Measurements from ENCODE around the gene DCAF8.

DNA sequence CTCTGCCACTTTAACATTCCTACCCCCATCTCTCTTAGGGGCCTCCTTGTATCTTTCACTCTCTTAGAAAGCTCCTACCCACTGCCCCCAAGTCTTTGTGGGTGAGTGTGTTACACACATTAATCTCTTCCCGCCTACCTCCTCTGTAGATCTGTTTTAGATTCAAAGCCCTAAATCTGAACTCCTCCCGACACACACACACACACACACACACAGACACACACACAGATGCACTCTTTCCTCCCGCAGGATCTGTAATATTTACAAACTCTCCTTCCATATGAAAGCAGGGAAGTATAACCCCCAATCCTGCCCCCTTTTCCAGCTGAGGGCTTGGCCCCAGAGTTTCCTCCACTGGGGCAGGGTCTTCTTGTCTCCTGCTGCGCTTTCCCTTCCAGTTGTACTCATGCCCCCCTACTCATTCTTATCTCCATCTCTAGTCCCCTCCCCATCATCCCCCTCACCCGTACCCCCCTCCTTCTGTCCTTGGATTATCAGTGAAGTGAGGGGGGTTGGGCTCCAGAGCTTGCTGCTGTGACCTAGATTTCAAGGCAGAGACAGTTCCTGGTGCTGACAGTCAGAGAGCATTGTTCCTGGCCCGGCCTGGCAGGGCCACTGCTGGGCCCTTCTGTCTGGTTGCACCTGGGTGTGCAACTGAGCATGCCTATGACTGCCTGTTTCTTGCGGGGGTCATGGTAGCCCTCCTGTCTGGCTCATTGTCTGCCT is 52.9 kb downstream of the DCAF8 start:
- TF ChIP-seq, protein P1, sequence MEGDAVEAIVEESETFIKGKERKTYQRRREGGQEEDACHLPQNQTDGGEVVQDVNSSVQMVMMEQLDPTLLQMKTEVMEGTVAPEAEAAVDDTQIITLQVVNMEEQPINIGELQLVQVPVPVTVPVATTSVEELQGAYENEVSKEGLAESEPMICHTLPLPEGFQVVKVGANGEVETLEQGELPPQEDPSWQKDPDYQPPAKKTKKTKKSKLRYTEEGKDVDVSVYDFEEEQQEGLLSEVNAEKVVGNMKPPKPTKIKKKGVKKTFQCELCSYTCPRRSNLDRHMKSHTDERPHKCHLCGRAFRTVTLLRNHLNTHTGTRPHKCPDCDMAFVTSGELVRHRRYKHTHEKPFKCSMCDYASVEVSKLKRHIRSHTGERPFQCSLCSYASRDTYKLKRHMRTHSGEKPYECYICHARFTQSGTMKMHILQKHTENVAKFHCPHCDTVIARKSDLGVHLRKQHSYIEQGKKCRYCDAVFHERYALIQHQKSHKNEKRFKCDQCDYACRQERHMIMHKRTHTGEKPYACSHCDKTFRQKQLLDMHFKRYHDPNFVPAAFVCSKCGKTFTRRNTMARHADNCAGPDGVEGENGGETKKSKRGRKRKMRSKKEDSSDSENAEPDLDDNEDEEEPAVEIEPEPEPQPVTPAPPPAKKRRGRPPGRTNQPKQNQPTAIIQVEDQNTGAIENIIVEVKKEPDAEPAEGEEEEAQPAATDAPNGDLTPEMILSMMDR (IDR thresholded peaks at IDR 0.05), result no peak
- TF ChIP-seq EP300 (IDR thresholded peaks at IDR 0.05) (no peak), POLR2A (IDR thresholded peaks at IDR 0.05) (no peak), POLR2AphosphoS5 (IDR thresholded peaks at IDR 0.05) (peak in 1 of 4 donors; percentile 7)
